NCI-H460 (cell line): ENCODE data around the gene CFHR1. TPM values are rescaled to one million over a fixed set of nuclear protein-coding genes. Genes with fewer than 3 reads are reported as not detected.
A peak's percentile ranks its signal among the peaks of the same experiment; 100 is the strongest.
"Not testable (repeated sequence)": the region's sequence is repeated elsewhere in the genome, so short reads cannot be mapped to it uniquely, and the experiment has no call there.

Source experiments
- DNase-seq: peaks from one replicate; pipeline ENCODE4 v3.0.0-alpha.2; 2016; ENCODE audit warnings: low read depth; ENCODE audit errors: extremely low read depth
- polyA plus RNA-seq: library from polyadenylated mRNA; depleted of rRNA; stranded (reverse); fragments of >200 nt; gene quantifications from 2 replicates; pipeline ENCODE4 v1.2.3, GENCODE V29; 2014; cell fraction: nucleus; rRNA removed
- total RNA-seq: library from RNA; depleted of rRNA; stranded (reverse); fragments of >200 nt; shearing (Covaris generic); gene quantifications from 2 replicates; pipeline ENCODE4 v1.2.3, GENCODE V29; 2014; rRNA removed

Gene CFHR1
- 0.55 and 1.3 TPM in 2 replicates for total RNA-seq
- not detected in 2 replicates for polyA plus RNA-seq

GRCh38 chr1:196819531-196819930, at the start of gene CFHR1:
CFHR1 (plus strand) TSS chr1:196819731; CDS start chr1:196819845, 114 bp downstream.
- DNase-seq, result not testable (repeated sequence)

- not testable (repeated sequence) for DNase-seq
Measured at GRCh38 chr1:196769823-196770222, 49.7 kb upstream of the CFHR1 start.

DNA sequence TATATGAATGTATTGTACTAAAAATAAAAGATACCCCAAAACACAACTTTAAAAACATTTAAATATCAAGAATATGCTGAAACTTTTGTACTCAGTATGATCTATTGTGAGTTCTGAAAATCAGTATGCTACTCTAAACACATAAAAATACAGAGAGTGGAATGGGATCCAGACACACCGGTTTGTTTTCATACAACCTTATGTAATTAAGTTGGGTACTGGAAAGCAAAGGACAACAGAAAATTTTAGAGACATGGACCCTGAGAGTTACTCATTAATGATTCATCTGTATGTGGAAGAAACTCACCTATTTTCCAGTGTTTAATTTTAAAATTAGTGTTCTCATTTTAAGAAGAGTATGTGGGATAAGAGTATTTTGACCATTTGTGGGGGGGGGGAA, 45.8 kb upstream of the CFHR1 start:
- DNase-seq, result no peak

GRCh38 chr1:196774175-196774574, 45.4 kb upstream of the CFHR1 start:
- DNase-seq, result no peak

GRCh38 chr1:196774603-196775002, 44.9 kb upstream of the CFHR1 start, which contains the start of gene CFHR3:
CFHR3 (plus strand) TSS chr1:196774840; CDS start chr1:196774887, 47 bp downstream.
- DNase-seq, result no peak

DNA sequence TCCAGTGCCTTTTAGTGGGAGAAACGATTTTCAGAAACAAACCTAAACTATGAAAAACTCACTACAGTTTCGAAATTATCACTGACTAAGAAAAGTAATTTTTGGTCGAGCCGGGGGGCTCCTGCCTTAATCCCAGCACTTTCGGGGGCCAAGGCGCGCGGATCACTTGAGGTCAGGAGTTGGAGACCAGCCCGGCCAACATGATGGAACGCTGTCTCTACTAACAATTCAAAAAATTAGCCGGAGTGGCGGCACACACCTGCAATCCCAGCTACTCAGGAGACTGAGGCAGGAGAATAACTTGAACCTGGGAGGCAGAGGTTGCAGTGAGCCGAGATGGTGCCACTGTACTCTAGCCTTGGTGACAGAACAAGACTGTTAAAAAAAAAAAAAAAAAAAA, 41.9 kb upstream of the CFHR1 start:
- DNase-seq, result no peak

- DNase-seq, result no peak
Measured at GRCh38 chr1:196779093-196779492, 40.4 kb upstream of the CFHR1 start.

- not testable (repeated sequence) for DNase-seq
Measured at GRCh38 chr1:196791252-196791651, 28.3 kb upstream of the CFHR1 start.

GRCh38 chr1:196794103-196794502, 25.4 kb upstream of the CFHR1 start:
- not testable (repeated sequence) for DNase-seq

DNA sequence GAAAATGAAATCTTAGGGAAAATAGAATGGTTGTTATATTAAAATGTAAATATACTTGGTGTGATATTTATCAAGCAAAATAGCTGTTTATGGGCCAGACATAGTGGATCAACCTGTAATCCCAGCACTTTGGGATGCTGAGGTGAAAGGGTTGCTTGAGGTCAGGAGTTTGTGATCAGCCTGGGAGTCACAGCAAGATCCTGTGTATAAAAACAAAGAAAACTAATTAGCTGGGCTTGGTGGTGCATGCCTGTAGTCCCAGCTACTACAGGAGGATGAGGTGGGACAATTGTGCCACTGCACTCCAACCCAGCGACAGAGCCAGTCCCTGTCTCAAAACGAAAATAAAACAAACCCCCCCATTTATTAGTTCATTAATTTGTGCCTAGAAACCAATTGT, 21.6 kb upstream of the CFHR1 start:
- no peak for DNase-seq

- not testable (repeated sequence) for DNase-seq
Measured at GRCh38 chr1:196801920-196802319, 17.6 kb upstream of the CFHR1 start.

DNA sequence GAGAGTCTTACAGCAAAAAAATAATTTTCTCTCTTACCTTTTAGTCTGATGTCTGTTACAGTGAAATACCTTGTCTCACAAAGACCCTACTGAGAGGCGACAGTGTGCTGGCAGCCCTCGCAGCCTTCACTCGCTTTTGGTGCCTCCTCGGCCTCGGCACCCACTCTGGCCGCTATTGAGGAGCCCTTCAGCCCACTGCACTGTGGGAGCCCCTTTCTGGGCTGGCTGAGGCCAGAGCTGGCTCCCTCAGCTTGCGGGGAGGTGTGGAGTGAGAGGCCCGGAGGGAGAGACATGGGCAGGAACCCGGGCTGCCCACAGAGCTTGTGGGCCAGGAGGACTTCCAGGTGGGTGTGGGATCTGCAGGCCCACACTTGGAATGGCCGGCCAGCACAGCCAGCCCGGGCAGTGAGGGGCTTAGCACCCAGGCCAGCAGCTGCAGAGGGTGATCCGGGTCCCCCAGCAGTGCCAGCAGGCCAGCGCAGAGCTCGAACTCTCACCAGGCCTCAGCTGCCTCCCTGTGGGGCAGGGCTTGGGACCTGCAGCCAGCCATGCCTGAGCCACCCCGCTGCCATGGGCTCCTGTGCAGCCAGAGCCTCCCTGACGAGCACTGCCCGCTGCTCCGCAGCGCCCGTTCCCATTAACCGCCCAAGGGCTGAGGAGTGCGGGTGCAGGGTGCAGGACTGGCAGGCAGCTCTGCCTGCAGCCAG, 10.8 kb upstream of the CFHR1 start:
- DNase-seq, result no peak

DNA sequence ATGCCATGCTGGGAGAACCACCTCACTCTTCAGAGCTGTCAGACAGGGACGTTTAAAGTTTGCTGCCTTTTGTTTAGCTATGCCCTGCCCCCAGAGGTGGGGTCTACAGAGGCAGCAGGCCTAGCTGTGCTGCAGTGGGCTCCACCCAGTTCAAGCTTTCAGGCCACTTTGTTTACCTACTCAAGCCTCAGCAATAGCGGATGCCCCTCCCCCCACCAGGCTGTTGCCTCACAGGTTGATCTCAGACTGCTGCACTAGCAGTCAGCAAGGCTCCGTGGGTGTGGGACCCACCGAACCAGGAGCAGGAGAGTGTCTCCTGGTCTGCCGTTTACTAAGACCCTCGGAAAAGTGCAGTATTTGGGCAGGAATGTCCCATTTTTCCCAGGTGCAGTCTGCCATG, 2.1 kb upstream of the CFHR1 start:
- DNase-seq, result not testable (repeated sequence)

- DNase-seq, result peak; percentile 56
Measured at GRCh38 chr1:196827860-196828259, 8.3 kb downstream of the CFHR1 start.

DNA sequence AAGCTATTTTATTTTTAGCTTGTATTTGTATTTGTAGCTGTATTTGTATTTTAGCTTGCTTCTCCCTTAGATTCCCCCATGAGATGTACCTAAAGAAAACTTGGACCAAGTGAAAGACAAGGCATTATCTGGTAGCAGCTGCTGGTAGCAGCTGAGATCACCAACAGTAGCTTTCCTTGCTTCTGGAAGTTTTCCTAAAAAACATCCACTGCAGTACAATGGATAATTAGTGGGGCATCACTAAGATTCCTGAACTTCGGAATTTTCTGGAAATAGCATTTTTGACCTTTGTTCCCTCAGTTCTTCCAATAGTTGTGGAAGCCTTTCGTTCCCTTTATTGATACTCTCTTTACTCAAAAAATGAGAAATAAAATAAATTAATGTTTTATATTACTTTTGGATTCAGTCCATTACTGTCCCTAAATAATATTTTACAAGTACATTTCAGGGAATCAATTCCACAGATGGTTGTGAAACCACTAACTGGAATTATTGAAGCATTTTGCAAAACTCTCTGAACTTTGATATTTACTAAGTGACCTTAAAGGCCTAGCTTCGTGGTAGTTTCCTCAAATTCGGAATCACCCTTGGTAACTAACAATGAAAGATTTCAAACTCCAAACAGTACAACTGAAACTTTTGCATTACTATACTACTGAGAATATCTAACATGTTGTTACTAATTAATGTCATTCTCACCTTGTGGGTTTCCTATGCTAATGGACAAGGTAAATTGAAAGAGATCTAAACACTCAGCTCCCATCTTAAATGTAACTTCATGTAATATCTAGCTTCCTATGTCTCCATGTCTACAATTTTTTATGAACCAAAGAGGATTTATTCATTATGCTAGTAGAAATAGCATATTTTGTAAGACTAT, 30.3 kb downstream of the CFHR1 start:
- DNase-seq, result not testable (repeated sequence)

- DNase-seq, result no peak
Measured at GRCh38 chr1:196856053-196856452, 36.5 kb downstream of the CFHR1 start.

DNA sequence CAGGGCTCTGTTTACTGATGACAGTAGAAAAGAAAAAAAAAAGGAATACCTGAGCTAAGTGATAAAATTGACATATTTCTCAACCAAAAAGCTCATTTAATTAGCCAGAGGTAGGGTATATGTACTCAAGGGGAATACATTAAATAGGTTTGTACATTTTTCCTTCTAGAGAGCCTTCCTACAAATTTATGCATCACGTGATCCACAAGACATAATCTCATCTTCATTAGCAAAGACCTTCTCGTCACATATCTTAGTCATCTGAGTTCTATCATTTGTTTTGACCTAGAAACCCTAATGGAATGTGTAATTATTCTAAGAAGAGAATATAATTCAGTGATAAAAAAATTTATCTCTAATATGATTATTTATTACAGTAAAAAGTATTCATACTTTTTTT, 37.7 kb downstream of the CFHR1 start:
- DNase-seq, result no peak

- no peak for DNase-seq
Measured at GRCh38 chr1:196858811-196859210, 39.3 kb downstream of the CFHR1 start.

- no peak for DNase-seq
Measured at GRCh38 chr1:196860323-196860884, 40.9 kb downstream of the CFHR1 start.

- DNase-seq, result no peak
Measured at GRCh38 chr1:196861429-196861828, 41.9 kb downstream of the CFHR1 start.

GRCh38 chr1:196866974-196867373, 47.4 kb downstream of the CFHR1 start:
- DNase-seq, result no peak
